HCT116 (cell line): ENCODE measurements around the gene TCEANC. TPM values are rescaled to one million over a fixed set of nuclear protein-coding genes. Genes with fewer than 3 reads are reported as not detected.

Source experiments
- ATAC-seq: fragments of 200-7000 bp; cut with Tn5 transposase; 2 replicates; pipeline ENCODE4 v1.9.1; 2020; ENCODE audit warnings: mild to moderate bottlenecking, moderate library complexity
- BruUV-seq: library from RNA; stranded (reverse); fragments of 400-500 nt; replicated peaks from 2 replicates; lab custom pipeline; 2021; lab: Mats Ljungman, UMichigan
- CTCF ChIA-PET: fragments of 300-600 bp; sonication (Branson Sonifier 250); formaldehyde crosslinking; loops from one replicate; lab custom pipeline; 2021; ENCODE audit warnings: antibody characterized with exemption; lab: Charles Lee
- POLR2A ChIA-PET: fragments of 300-600, 350-600 bp; sonication (Branson Sonifier 250); formaldehyde crosslinking; loops from one replicate; lab custom pipeline; 2021; ENCODE audit warnings: antibody characterized with exemption; lab: Charles Lee
- RAD21 ChIA-PET, 2 experiments: fragments of 300-600 bp; sonication (Branson Sonifier 250); formaldehyde crosslinking; loops; one replicate each; lab custom pipeline; 2023; ENCODE audit warnings: low total read pairs in 2 of 2; ENCODE audit not compliant: uncharacterized antibody in 2 of 2, unreplicated experiment in 2 of 2, low non-redundant PET in 1 of 2; lab: Charles Lee
- DNase-seq: peaks from one replicate; pipeline ENCODE4 v3.0.0-alpha.2; 2010; ENCODE audit warnings: low read depth, low spot score
- H2AFZ ChIP-seq: fragments of 200-600 bp; shearing (Covaris generic), sonication (generic); 2 replicates; pipeline ENCODE4 v1.6.1; 2017; ENCODE audit warnings: low read depth, mixed run types, mixed read lengths, antibody characterized with exemption, low read length; ENCODE audit not compliant: poor library complexity, severe bottlenecking
- H3K27ac ChIP-seq: 2 replicates; pipeline ENCODE4 v1.5.1; 2012; ENCODE audit warnings: low read depth, low read length
- H3K27me3 ChIP-seq: fragments of 200-600 bp; sonication (generic); 2 replicates; pipeline ENCODE4 v1.6.1; 2016; ENCODE audit warnings: mixed run types, low read length, mixed read lengths; ENCODE audit not compliant: insufficient read depth
- H3K36me3 ChIP-seq, 2 experiments: fragments of 200-500 bp in 1 of 2; fragments of 200-600 bp in 1 of 2; sonication (Bioruptor generic) in 1 of 2; sonication (generic) in 1 of 2; 2 replicates each; pipeline versions ENCODE4 v1.5.1 to v1.6.1; 2014 to 2016; ENCODE audit warnings: low read length in 2 of 2, inconsistent platforms in 1 of 2, mixed read lengths in 1 of 2, mixed run types in 1 of 2; ENCODE audit not compliant: insufficient read depth in 2 of 2, control insufficient read depth in 1 of 2
- H3K4me1 ChIP-seq, 2 experiments: fragments of 200-600 bp in 1 of 2; sonication (generic) in 1 of 2; 2 replicates each; pipeline versions ENCODE4 v1.5.1 to v1.6.1; 2012 to 2017; ENCODE audit warnings: low read length in 2 of 2, inconsistent platforms in 1 of 2, mild to moderate bottlenecking in 1 of 2, mixed read lengths in 1 of 2, mixed run types in 1 of 2, moderate library complexity in 1 of 2; ENCODE audit not compliant: insufficient read depth in 2 of 2, control insufficient read depth in 1 of 2
- H3K4me2 ChIP-seq: fragments of 200-600 bp; sonication (generic); 2 replicates; pipeline ENCODE4 v1.6.1; 2017; ENCODE audit warnings: mixed run types, low read length, mixed read lengths
- H3K4me3 ChIP-seq, 2 experiments: fragments of 200-600 bp in 1 of 2; sonication (generic) in 1 of 2; replicated peaks in 1 of 2; 2 replicates each; pipeline ENCODE4 v1.5.1; 2011 to 2016; ENCODE audit warnings: low read length in 2 of 2, control low read depth in 1 of 2, low read depth in 1 of 2, mild to moderate bottlenecking in 1 of 2, mixed read lengths in 1 of 2, mixed run types in 1 of 2
- H3K79me2 ChIP-seq: fragments of 200-600 bp; sonication (generic); 2 replicates; pipeline ENCODE4 v1.6.1; 2017; ENCODE audit warnings: mild to moderate bottlenecking, mixed run types, low read length, moderate library complexity, mixed read lengths; ENCODE audit not compliant: insufficient read depth
- H3K9ac ChIP-seq: fragments of 200-600 bp; sonication (generic); 2 replicates; pipeline ENCODE4 v1.6.1; 2016; ENCODE audit warnings: low read length, mixed read lengths
- H3K9me2 ChIP-seq: fragments of 200-600 bp; sonication (generic), shearing (Covaris generic); 2 replicates; pipeline ENCODE4 v1.6.1; 2017; ENCODE audit warnings: mixed run types, mild to moderate bottlenecking, moderate library complexity; ENCODE audit not compliant: insufficient read depth
- H3K9me3 ChIP-seq, 2 experiments: fragments of 200-500 bp in 1 of 2; fragments of 200-600 bp in 1 of 2; sonication (Bioruptor generic) in 1 of 2; sonication (generic) in 1 of 2; 2 replicates each; pipeline ENCODE4 v1.6.1; 2014 to 2017; ENCODE audit warnings: low read length in 2 of 2, mixed read lengths in 2 of 2, inconsistent platforms in 1 of 2, low read depth in 1 of 2, mild to moderate bottlenecking in 1 of 2, mixed run types in 1 of 2, moderate library complexity in 1 of 2; ENCODE audit not compliant: control insufficient read depth in 1 of 2, insufficient read depth in 1 of 2
- H4K20me1 ChIP-seq: fragments of 200-600 bp; sonication (generic), shearing (Covaris generic); 2 replicates; pipeline ENCODE4 v1.6.1; 2017; ENCODE audit warnings: mixed run types, mild to moderate bottlenecking, moderate library complexity; ENCODE audit not compliant: insufficient read depth
- CBX3 ChIP-seq: IDR thresholded peaks from 2 replicates; pipeline ENCODE4 v1.6.1; 2012; ENCODE audit warnings: low read depth
- CEBPB ChIP-seq: IDR thresholded peaks from 2 replicates; pipeline ENCODE4 v1.6.1; 2012; ENCODE audit warnings: low read depth
- CTCF ChIP-seq, 3 experiments: fragments of 200-600 bp in 1 of 3; sonication (generic) in 1 of 3; IDR thresholded peaks in 2 of 3; conservative IDR thresholded peaks in 1 of 3; 2 replicates each; pipeline ENCODE4 v1.5.1; 2012 to 2017; ENCODE audit warnings: low read depth in 2 of 3, low read length in 2 of 3, antibody characterized with exemption in 1 of 3, borderline replicate concordance in 1 of 3, control low read depth in 1 of 3, mild to moderate bottlenecking in 1 of 3, mixed read lengths in 1 of 3, mixed run types in 1 of 3, moderate library complexity in 1 of 3; ENCODE audit not compliant: insufficient read depth in 1 of 3
- EGR1 ChIP-seq: IDR thresholded peaks from 2 replicates; pipeline ENCODE4 v1.6.1; 2012; ENCODE audit warnings: low read depth
- EZH2 ChIP-seq: fragments of 200-600 bp; sonication (generic); IDR thresholded peaks from 2 replicates; pipeline ENCODE4 v1.6.1; 2017; ENCODE audit warnings: antibody characterized with exemption, mixed run types
- EZH2phosphoT487 ChIP-seq: fragments of 200-600 bp; IDR thresholded peaks from 2 replicates; pipeline ENCODE4 v1.6.1; 2018; ENCODE audit warnings: antibody characterized with exemption, borderline replicate concordance
- FOSL1 ChIP-seq: IDR thresholded peaks from 2 replicates; pipeline ENCODE4 v1.6.1; 2012; ENCODE audit warnings: low read depth
- MAX ChIP-seq: IDR thresholded peaks from 2 replicates; pipeline ENCODE4 v1.6.1; 2012
- POLR2A ChIP-seq: IDR thresholded peaks from 2 replicates; pipeline ENCODE4 v1.7.0; 2011; ENCODE audit warnings: borderline replicate concordance; ENCODE audit not compliant: insufficient read depth, insufficient read length; ENCODE audit errors: extremely low read depth
- POLR2AphosphoS5 ChIP-seq: IDR thresholded peaks from 2 replicates; pipeline ENCODE4 v1.6.1; 2011; ENCODE audit warnings: mild to moderate bottlenecking, low read depth, low read length, moderate library complexity
- RAD21 ChIP-seq: IDR thresholded peaks from 2 replicates; pipeline ENCODE4 v1.6.1; 2012; ENCODE audit warnings: low read depth, mild to moderate bottlenecking
- SIN3A ChIP-seq: IDR thresholded peaks from 2 replicates; pipeline ENCODE4 v1.6.1; 2012; ENCODE audit warnings: low read depth
- SP1 ChIP-seq: IDR thresholded peaks from 2 replicates; pipeline ENCODE4 v1.6.1; 2012; ENCODE audit warnings: low read depth
- SRF ChIP-seq: IDR thresholded peaks from 2 replicates; pipeline ENCODE4 v1.6.1; 2012; ENCODE audit warnings: low read depth
- YY1 ChIP-seq: IDR thresholded peaks from 2 replicates; pipeline ENCODE4 v1.6.1; 2011; ENCODE audit warnings: low read length, low read depth, moderate library complexity, mild to moderate bottlenecking; ENCODE audit not compliant: insufficient replicate concordance; ENCODE audit errors: extremely low read depth
- ZFX ChIP-seq: fragments of 450-650 bp; IDR thresholded peaks from 2 replicates; pipeline ENCODE4 v1.6.1; 2017
- ZNF274 ChIP-seq: fragments of 200-500 bp; sonication (Bioruptor generic); IDR thresholded peaks from 2 replicates; pipeline ENCODE4 v1.6.1; 2014; ENCODE audit warnings: mild to moderate bottlenecking, low read depth, low read length, inconsistent platforms
- intact Hi-C: fragments of 100-400 bp; cut with micrococcal nuclease; formaldehyde crosslinking; loops from 2 replicates; pipeline ENCODE4 v1.10.0; 2022
- total RNA-seq: library from RNA; stranded (reverse); gene quantifications from one replicate; pipeline ENCODE4 v1.2.1, GENCODE V29; 2021; ENCODE audit not compliant: unreplicated experiment
- TF ChIP-seq, protein P1 (sequence below): IDR thresholded peaks from 2 replicates; pipeline ENCODE4 v1.6.1; 2011; ENCODE audit warnings: mild to moderate bottlenecking, low read length, moderate library complexity; ENCODE audit not compliant: insufficient replicate concordance; ENCODE audit errors: extremely low read depth
- TF ChIP-seq, protein P2 (sequence below): IDR thresholded peaks from 2 replicates; pipeline ENCODE4 v1.6.1; 2012; ENCODE audit warnings: low read depth

The TCEANC gene
- total RNA-seq, 1 experiment from 2014 or later, result 1.2 TPM

DNA sequence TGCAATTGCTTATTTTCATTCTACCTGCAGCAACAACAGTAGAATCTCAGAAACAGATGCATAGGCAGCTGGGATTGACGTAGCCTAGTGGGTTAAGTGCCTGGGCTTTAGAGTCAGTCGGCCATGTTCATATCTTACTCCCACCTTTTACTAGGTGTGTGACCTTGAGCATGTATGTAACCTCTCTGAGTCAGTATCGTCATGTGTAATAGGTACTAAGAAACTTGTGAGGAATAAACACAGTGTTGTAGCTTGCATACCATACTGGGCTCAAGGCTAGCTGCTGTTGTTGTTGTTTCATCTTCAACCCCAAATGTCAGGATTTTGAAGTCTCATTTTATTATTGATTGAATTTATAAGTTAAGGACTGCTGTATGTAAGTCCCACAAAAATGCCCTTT lies 50.2 kb downstream of the TCEANC start:
- no peak overlapping the region for H3K9ac ChIP-seq
- no peaks in the 10 kb centered on the region for H3K36me3 ChIP-seq
- TF ChIP-seq SIN3A (no peak), SRF (no peak), RAD21 (no peak), SP1 (no peak), POLR2A (no peak), MAX (no peak), ZFX (no peak), CTCF (IDR thresholded peaks at IDR 0.05 in 2 of 3, conservative IDR thresholded peaks at IDR 0.05 in 1 of 3; ENCODE audit: borderline replicate concordance in 1 of 3, insufficient read depth in 1 of 3, low read depth in 2 of 3, low read length in 2 of 3) (no peak), POLR2AphosphoS5 (no peak), CEBPB (no peak), YY1 (no peak), CBX3 (no peak), EGR1 (no peak), FOSL1 (no peak), EZH2 (no peak), ZNF274 (no peak), EZH2phosphoT487 (no peak)
- TF ChIP-seq, protein P1, sequence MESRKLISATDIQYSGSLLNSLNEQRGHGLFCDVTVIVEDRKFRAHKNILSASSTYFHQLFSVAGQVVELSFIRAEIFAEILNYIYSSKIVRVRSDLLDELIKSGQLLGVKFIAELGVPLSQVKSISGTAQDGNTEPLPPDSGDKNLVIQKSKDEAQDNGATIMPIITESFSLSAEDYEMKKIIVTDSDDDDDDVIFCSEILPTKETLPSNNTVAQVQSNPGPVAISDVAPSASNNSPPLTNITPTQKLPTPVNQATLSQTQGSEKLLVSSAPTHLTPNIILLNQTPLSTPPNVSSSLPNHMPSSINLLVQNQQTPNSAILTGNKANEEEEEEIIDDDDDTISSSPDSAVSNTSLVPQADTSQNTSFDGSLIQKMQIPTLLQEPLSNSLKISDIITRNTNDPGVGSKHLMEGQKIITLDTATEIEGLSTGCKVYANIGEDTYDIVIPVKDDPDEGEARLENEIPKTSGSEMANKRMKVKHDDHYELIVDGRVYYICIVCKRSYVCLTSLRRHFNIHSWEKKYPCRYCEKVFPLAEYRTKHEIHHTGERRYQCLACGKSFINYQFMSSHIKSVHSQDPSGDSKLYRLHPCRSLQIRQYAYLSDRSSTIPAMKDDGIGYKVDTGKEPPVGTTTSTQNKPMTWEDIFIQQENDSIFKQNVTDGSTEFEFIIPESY, result no peak
- TF ChIP-seq, protein P2, sequence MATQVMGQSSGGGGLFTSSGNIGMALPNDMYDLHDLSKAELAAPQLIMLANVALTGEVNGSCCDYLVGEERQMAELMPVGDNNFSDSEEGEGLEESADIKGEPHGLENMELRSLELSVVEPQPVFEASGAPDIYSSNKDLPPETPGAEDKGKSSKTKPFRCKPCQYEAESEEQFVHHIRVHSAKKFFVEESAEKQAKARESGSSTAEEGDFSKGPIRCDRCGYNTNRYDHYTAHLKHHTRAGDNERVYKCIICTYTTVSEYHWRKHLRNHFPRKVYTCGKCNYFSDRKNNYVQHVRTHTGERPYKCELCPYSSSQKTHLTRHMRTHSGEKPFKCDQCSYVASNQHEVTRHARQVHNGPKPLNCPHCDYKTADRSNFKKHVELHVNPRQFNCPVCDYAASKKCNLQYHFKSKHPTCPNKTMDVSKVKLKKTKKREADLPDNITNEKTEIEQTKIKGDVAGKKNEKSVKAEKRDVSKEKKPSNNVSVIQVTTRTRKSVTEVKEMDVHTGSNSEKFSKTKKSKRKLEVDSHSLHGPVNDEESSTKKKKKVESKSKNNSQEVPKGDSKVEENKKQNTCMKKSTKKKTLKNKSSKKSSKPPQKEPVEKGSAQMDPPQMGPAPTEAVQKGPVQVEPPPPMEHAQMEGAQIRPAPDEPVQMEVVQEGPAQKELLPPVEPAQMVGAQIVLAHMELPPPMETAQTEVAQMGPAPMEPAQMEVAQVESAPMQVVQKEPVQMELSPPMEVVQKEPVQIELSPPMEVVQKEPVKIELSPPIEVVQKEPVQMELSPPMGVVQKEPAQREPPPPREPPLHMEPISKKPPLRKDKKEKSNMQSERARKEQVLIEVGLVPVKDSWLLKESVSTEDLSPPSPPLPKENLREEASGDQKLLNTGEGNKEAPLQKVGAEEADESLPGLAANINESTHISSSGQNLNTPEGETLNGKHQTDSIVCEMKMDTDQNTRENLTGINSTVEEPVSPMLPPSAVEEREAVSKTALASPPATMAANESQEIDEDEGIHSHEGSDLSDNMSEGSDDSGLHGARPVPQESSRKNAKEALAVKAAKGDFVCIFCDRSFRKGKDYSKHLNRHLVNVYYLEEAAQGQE, result no peak
- no peaks in the 10 kb centered on the region for H3K9me3 ChIP-seq
- H2AFZ ChIP-seq, result no peak overlapping the region
- BruUV-seq, result no TSS peak
- H3K4me3 ChIP-seq, result no peak overlapping the region
- DNase-seq (no peak), ATAC-seq (no peak)
- H4K20me1 ChIP-seq, result no peaks in the 10 kb centered on the region
- intact Hi-C loops, result no loop called here
- ChIA-PET POLR2A (no interaction called here), RAD21 (no interaction called here), CTCF (no interaction called here)
- no peaks in the 10 kb centered on the region for H3K9me2 ChIP-seq
- H3K79me2 ChIP-seq, result peaks cover 93% of the 10 kb centered on the region
- H3K4me1 ChIP-seq, result peaks cover 0 to 9% of the 10 kb centered on the region in 2 experiments; a peak in 2 of 4 replicates
- no peaks in the 10 kb centered on the region for H3K27me3 ChIP-seq
- H3K27ac ChIP-seq, result no peak overlapping the region
- H3K4me2 ChIP-seq, result no peak overlapping the region
